CD4-positive, alpha-beta T cell (primary cell): ENCODE measurements around the gene RAB11FIP3. TPM values are rescaled to one million over a fixed set of nuclear protein-coding genes. Genes with fewer than 3 reads are reported as not detected.

Experiments
- ATAC-seq: fragments of 200-7000 bp; cut with Tn5 transposase; one replicate; pipeline ENCODE4 v1.10.0; 2022; ENCODE audit warnings: mild to moderate bottlenecking; ENCODE audit not compliant: poor library complexity
- CTCF ChIA-PET: fragments of 350-600 bp; sonication (Branson Sonifier 250); formaldehyde crosslinking; loops from one replicate; lab custom pipeline; 2021; ENCODE audit warnings: antibody characterized with exemption, inconsistent platforms; lab: Charles Lee
- POLR2A ChIA-PET: fragments of 350-600 bp; sonication (Branson Sonifier 250); formaldehyde crosslinking; loops from one replicate; lab custom pipeline; 2021; ENCODE audit warnings: antibody characterized with exemption, inconsistent platforms; lab: Charles Lee
- DNase-seq, 14 experiments: peaks; one replicate each; pipeline ENCODE4 v3.0.0-alpha.2; 2013 to 2020; ENCODE audit warnings: mixed read lengths in 2 of 14
- H3K27ac ChIP-seq, 2 donors: one replicate each; pipeline versions ENCODE4 v1.5.1 to v1.7.0; 2013; ENCODE audit warnings: low read length in 2 of 2, low read depth in 1 of 2, mild to moderate bottlenecking in 1 of 2
- H3K27me3 ChIP-seq, 2 experiments: 1 replicate in 1 of 2; 2 replicates in 1 of 2; pipeline versions ENCODE4 v1.6.1 to v1.7.0; 2013; ENCODE audit warnings: low read length in 2 of 2, control low read depth in 1 of 2, mild to moderate bottlenecking in 1 of 2, moderate library complexity in 1 of 2; ENCODE audit not compliant: insufficient read depth in 2 of 2, control insufficient read depth in 1 of 2
- H3K36me3 ChIP-seq: one replicate; pipeline ENCODE4 v1.6.1; 2013; ENCODE audit warnings: low read length, control low read depth; ENCODE audit not compliant: insufficient read depth
- H3K4me1 ChIP-seq: one replicate; pipeline ENCODE4 v1.6.1; 2013; ENCODE audit warnings: low read length, control low read depth; ENCODE audit not compliant: insufficient read depth
- H3K4me3 ChIP-seq: one replicate; pipeline ENCODE4 v1.5.1; 2013; ENCODE audit warnings: mild to moderate bottlenecking, low read length, moderate library complexity
- H3K9me3 ChIP-seq, 2 experiments: 1 replicate in 1 of 2; 2 replicates in 1 of 2; pipeline versions ENCODE4 v1.6.1 to v1.7.0; 2013; ENCODE audit warnings: low read length in 2 of 2, mild to moderate bottlenecking in 2 of 2, control low read depth in 1 of 2, moderate library complexity in 1 of 2; ENCODE audit not compliant: control insufficient read depth in 1 of 2, insufficient read depth in 1 of 2
- H3K27ac Mint-ChIP-seq: one replicate; pipeline ENCODE4 v1.8.0; 2020; ENCODE audit warnings: mixed read lengths
- H3K27me3 Mint-ChIP-seq: one replicate; pipeline ENCODE4 v1.8.0; 2021; ENCODE audit warnings: mixed read lengths
- H3K36me3 Mint-ChIP-seq: one replicate; pipeline ENCODE4 v1.8.0; 2021; ENCODE audit warnings: low read depth, mixed read lengths
- H3K4me1 Mint-ChIP-seq: one replicate; pipeline ENCODE4 v1.8.0; 2021; ENCODE audit warnings: low read depth, mixed read lengths
- H3K4me3 Mint-ChIP-seq: one replicate; pipeline ENCODE4 v1.8.0; 2020; ENCODE audit warnings: mild to moderate bottlenecking, mixed read lengths
- H3K9me3 Mint-ChIP-seq: one replicate; pipeline ENCODE4 v1.8.0; 2020; ENCODE audit warnings: mixed read lengths
- CTCF ChIP-seq: fragments of 200-600 bp; IDR thresholded peaks from one replicate; pipeline ENCODE4 v1.8.0; 2022; ENCODE audit warnings: antibody characterized with exemption, mild to moderate bottlenecking
- intact Hi-C, 2 experiments: fragments of 100-400 bp; cut with DNase I in 1 of 2; cut with micrococcal nuclease in 1 of 2; formaldehyde crosslinking; loops; one replicate each; pipeline versions ENCODE4 v1.15.1 to v1.9.0; 2023 to 2025; cut with DNase I, micrococcal nuclease
- total RNA-seq, 174 experiments: library from RNA in 2 of 174; stranded (reverse) in 2 of 174; gene quantifications; one replicate each; pipeline ENCODE4 v1.2.3 and lab custom pipeline; 2021 to 2026

The RAB11FIP3 gene
- total RNA-seq, 2 experiments from 2014 or later: 28.4 to 29.0 TPM

GRCh38 chr16:426115-426905 lies 861 bp downstream of the RAB11FIP3 start:
- intact Hi-C loops: loop anchor here in 1 of 2 experiments (5.0 kb wide), 2 partner anchors 74 to 101 kb away; partner anchors contain the start of genes AXIN1 and CAPN15
- ChIA-PET CTCF (no interaction called here), POLR2A (interaction anchor here (1.4 to 2.2 kb wide), 4 partner anchors 25 to 101 kb away, joined by 3 to 16 read pairs (median 12); partner anchors contain the start of genes CAPN15, DECR2, MRPL28 and PGAP6)
- Histone ChIP-seq H3K27ac (no peak overlapping the region), H3K4me3 (peak overlapping the region; percentile 53), H3K27me3 (no peaks in the 10 kb centered on the region), H3K4me1 (peaks cover 34% of the 10 kb centered on the region), H3K9me3 (no peaks in the 10 kb centered on the region), H3K36me3 (no peaks in the 10 kb centered on the region)
- ATAC-seq (no peak), DNase-seq (peak in 3 of 14 experiments; percentile 11 to 39 (median 32))
- peaks cover 44% of the 10 kb centered on the region for H3K4me1 Mint-ChIP-seq
- peak overlapping the region; percentile 91 for H3K4me3 Mint-ChIP-seq
- TF ChIP-seq CTCF: no peak
- H3K27ac Mint-ChIP-seq: peak overlapping the region; percentile 74
- peaks cover 23% of the 10 kb centered on the region for H3K36me3 Mint-ChIP-seq
- H3K9me3 Mint-ChIP-seq: no peaks in the 10 kb centered on the region
- H3K27me3 Mint-ChIP-seq: no peaks in the 10 kb centered on the region

DNA sequence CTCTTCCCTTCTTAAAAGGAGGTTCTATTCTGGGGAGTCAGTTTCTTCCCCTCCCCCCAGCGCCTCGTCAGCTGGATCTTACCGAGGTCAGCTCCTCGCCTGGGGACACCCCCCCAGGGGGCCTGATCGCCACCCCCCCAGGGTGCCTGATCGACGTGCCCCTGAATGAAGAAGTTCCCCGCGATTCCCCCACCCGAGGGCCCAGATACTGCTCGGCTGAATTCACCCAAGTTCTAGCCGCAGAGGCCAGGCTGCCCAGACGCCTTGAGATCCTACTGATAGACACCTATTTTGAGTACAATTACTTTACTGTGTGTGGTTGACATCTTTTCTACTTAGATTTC lies 1.4 kb downstream of the RAB11FIP3 start:
- H3K36me3 ChIP-seq: no peaks in the 10 kb centered on the region
- ChIA-PET CTCF (no interaction called here), POLR2A (interaction anchor here (1.4 kb wide), 1 partner anchor 101 kb away, joined by 3 read pairs; the partner anchor contains the start of gene CAPN15)
- no peak for ATAC-seq
- no peaks in the 10 kb centered on the region for H3K27me3 ChIP-seq
- H3K4me3 Mint-ChIP-seq: peak overlapping the region; percentile 91
- peaks cover 44% of the 10 kb centered on the region for H3K4me1 Mint-ChIP-seq
- peaks cover 34% of the 10 kb centered on the region for H3K4me1 ChIP-seq
- H3K9me3 Mint-ChIP-seq: no peaks in the 10 kb centered on the region
- H3K4me3 ChIP-seq: peak overlapping the region; percentile 53
- H3K27ac Mint-ChIP-seq: peak overlapping the region; percentile 74
- intact Hi-C loops: loop anchor here in 1 of 2 experiments (5.0 kb wide), 2 partner anchors 75 to 100 kb away; partner anchors contain the start of genes AXIN1 and CAPN15
- no peaks in the 10 kb centered on the region for H3K27me3 Mint-ChIP-seq
- no peaks in the 10 kb centered on the region for H3K9me3 ChIP-seq
- TF ChIP-seq CTCF: no peak
- peaks cover 23% of the 10 kb centered on the region for H3K36me3 Mint-ChIP-seq
- DNase-seq: no peak
- no peak overlapping the region for H3K27ac ChIP-seq

DNA sequence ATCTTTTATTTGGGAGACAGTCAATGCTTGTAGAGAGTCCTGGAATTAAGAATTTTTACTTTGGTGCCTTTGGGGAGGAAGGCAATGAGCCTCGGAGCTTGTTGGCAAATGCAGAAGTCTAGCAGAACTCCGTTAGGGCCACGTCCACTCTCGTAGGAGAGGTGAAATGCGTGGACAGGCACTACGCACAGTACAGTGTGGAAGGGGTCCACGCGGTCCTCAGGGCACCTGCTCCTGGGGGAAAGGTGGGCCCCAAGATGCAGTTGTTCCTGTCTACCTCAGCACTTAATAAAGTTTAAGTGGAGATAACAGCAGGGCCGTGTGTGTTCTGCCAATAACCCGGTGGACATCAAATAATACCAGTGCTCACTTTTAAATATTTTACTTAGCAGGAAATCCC lies 1.8 kb downstream of the RAB11FIP3 start:
- Mint-ChIP-seq H3K4me1 (peaks cover 44% of the 10 kb centered on the region), H3K36me3 (peaks cover 23% of the 10 kb centered on the region), H3K4me3 (peak overlapping the region; percentile 91), H3K27me3 (no peaks in the 10 kb centered on the region), H3K9me3 (no peaks in the 10 kb centered on the region), H3K27ac (peak overlapping the region; percentile 74)
- DNase-seq (no peak), ATAC-seq (no peak)
- intact Hi-C loops: loop anchor here in 1 of 2 experiments (5.0 kb wide), 2 partner anchors 75 to 100 kb away; partner anchors contain the start of genes AXIN1 and CAPN15
- H3K27ac ChIP-seq: no peak overlapping the region
- no peaks in the 10 kb centered on the region for H3K9me3 ChIP-seq
- TF ChIP-seq CTCF: no peak
- H3K4me3 ChIP-seq: peak overlapping the region; percentile 53
- H3K27me3 ChIP-seq: no peaks in the 10 kb centered on the region
- CTCF ChIA-PET: no interaction called here
- H3K4me1 ChIP-seq: peaks cover 34% of the 10 kb centered on the region
- POLR2A ChIA-PET: interaction anchor here (1.4 kb wide), 1 partner anchor 101 kb away, joined by 3 read pairs; the partner anchor contains the start of gene CAPN15
- no peaks in the 10 kb centered on the region for H3K36me3 ChIP-seq
